Measurements from ENCODE around the gene STK32A. TPM values are rescaled to one million over a fixed set of nuclear protein-coding genes. Genes with fewer than 3 reads are reported as not detected.
A peak's percentile ranks its signal among the peaks of the same experiment; 100 is the strongest.

Gene STK32A
- total RNA-seq, 1 experiment from 2014 or later = 1.3 TPM

DNA sequence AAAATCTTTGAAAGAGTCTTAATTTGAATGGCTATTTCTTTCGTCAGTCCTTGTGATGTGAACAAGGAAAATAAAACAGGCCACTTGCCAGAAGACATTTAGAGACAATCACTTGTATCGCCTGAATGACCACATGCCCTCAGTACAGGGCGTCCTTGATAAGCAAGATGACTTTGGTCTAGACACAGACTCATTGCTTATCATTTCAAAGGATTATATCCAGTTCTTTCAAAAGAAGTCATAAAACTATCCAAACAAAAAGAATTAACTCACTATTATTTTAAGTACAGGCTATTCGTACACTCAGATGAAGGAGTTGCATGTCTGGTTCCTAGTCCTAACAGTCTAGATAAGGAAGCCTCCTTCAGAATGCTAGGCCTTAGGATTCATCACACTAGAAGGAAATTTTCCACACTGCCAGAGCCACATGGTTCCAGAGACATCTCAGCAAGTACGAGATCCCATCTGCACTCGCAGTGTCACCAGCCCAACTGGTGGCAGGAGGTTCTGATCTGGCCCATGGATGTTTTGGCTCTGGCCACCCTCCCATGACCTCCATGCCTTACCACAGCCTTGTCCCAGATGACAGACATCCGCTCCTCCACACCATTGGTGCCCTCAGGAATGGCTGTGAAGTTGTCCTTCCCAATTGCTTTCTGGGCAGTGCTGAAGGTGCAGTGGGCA, 165.4 kb downstream of the STK32A start:
- no peak overlapping the region for H2AK5ac ChIP-seq (ENCODE audit: insufficient read length, low read length)
- Mint-ChIP-seq H3K4me1 (peaks cover 6 to 10% of the 10 kb centered on the region in 2 experiments), H3K9me3 (no peaks in the 10 kb centered on the region), H3K4me3 (no peak overlapping the region), H3K36me3 (ENCODE audit: insufficient read depth in 1 of 3, low read depth in 3 of 3) (peaks cover 73 to 95% (median 92%) of the 10 kb centered on the region in 3 experiments), H3K27ac (peak overlapping the region in 2 of 3 experiments; percentile 61 to 70; a peak in 1 of 7 replicates), H3K27me3 (ENCODE audit: low read depth) (no peaks in the 10 kb centered on the region)
- DNase-seq = no peak
- no peaks in the 10 kb centered on the region for H4K20me1 ChIP-seq (ENCODE audit: control insufficient read depth, insufficient read depth, insufficient read length)
- H4K8ac ChIP-seq (replicated peaks; ENCODE audit: insufficient read length, low read depth, low read length) = no peak overlapping the region
- no peaks in the 10 kb centered on the region for H3K23me2 ChIP-seq (ENCODE audit: insufficient read length, low read depth, low read length, poor library complexity, severe bottlenecking)
- H4K5ac ChIP-seq (ENCODE audit: insufficient read length, low read depth, low read length) = no peak overlapping the region
- H3K9me3 ChIP-seq (ENCODE audit: control insufficient read depth, low read depth, low read length) = no peaks in the 10 kb centered on the region
- H3K27me3 ChIP-seq (ENCODE audit: insufficient read depth, low read length) = no peaks in the 10 kb centered on the region
- no peaks in the 10 kb centered on the region for H3K79me2 ChIP-seq (ENCODE audit: insufficient read depth, low read length)
- WGBS (ENCODE audit: extremely low coverage, insufficient read length, low lambda C conversion rate) = no CpG with 5 or more reads among the region's 7 CpGs
- H3K4ac ChIP-seq (ENCODE audit: low read depth, low read length) = no peak overlapping the region
- H2BK5ac ChIP-seq (ENCODE audit: insufficient read length, low read length) = no peak overlapping the region
- no peak overlapping the region for H4K91ac ChIP-seq (ENCODE audit: insufficient read length, low read depth, low read length)
- no peak overlapping the region for H3K4me2 ChIP-seq (ENCODE audit: insufficient read depth, insufficient read length, low read length)
- no peak overlapping the region for H3K23ac ChIP-seq (ENCODE audit: insufficient read length, low read depth, low read length)
- no peak overlapping the region for H2BK120ac ChIP-seq (ENCODE audit: low read depth, low read length, poor library complexity, severe bottlenecking)
- H2BK20ac ChIP-seq (ENCODE audit: low read depth, low read length, poor library complexity, severe bottlenecking) = no peak overlapping the region
- no peak overlapping the region for H2BK15ac ChIP-seq (ENCODE audit: low read depth, low read length)
- H2AFZ ChIP-seq (ENCODE audit: low read length) = no peak overlapping the region
- TF ChIP-seq, protein P1, sequence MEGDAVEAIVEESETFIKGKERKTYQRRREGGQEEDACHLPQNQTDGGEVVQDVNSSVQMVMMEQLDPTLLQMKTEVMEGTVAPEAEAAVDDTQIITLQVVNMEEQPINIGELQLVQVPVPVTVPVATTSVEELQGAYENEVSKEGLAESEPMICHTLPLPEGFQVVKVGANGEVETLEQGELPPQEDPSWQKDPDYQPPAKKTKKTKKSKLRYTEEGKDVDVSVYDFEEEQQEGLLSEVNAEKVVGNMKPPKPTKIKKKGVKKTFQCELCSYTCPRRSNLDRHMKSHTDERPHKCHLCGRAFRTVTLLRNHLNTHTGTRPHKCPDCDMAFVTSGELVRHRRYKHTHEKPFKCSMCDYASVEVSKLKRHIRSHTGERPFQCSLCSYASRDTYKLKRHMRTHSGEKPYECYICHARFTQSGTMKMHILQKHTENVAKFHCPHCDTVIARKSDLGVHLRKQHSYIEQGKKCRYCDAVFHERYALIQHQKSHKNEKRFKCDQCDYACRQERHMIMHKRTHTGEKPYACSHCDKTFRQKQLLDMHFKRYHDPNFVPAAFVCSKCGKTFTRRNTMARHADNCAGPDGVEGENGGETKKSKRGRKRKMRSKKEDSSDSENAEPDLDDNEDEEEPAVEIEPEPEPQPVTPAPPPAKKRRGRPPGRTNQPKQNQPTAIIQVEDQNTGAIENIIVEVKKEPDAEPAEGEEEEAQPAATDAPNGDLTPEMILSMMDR (conservative IDR thresholded peaks at IDR 0.05) = no peak
- H3K18ac ChIP-seq (ENCODE audit: insufficient read length, low read depth, low read length) = no peak overlapping the region
- no peak overlapping the region for H3K14ac ChIP-seq (ENCODE audit: insufficient read depth, low read length)
- H3K9ac ChIP-seq (ENCODE audit: extremely low read depth, insufficient read length, low read length) = no peak overlapping the region
- H3T11ph ChIP-seq (ENCODE audit: low read length) = no peak overlapping the region
- H3K4me1 ChIP-seq (ENCODE audit: insufficient read depth, low read length) = no peaks in the 10 kb centered on the region
- no peak overlapping the region for H3K27ac ChIP-seq (ENCODE audit: insufficient read length, low read depth, low read length)
- no peak overlapping the region for H3K56ac ChIP-seq (ENCODE audit: insufficient read length, low read depth, low read length)
- H3K79me1 ChIP-seq (ENCODE audit: insufficient read depth, low read depth, low read length, poor library complexity, severe bottlenecking) = no peaks in the 10 kb centered on the region
- H2BK12ac ChIP-seq (ENCODE audit: insufficient read length, low read depth, low read length) = no peak overlapping the region

All from H9 (cell line).